Mesendoderm (in vitro differentiated cells): Measurements from ENCODE around the gene HSD17B1.

Experiments
- DNase-seq: peaks from one replicate; pipeline ENCODE4 v3.0.0; 2013
- H2AK5ac ChIP-seq: 2 replicates; pipeline ENCODE4 v1.6.1; 2013; ENCODE audit warnings: low read length, inconsistent platforms
- H2BK120ac ChIP-seq: 2 replicates; pipeline ENCODE4 v1.6.1; 2013; ENCODE audit warnings: low read depth, mild to moderate bottlenecking, low read length, moderate library complexity, mixed read lengths
- H2BK15ac ChIP-seq: replicated peaks from 2 replicates; pipeline ENCODE4 v1.6.1; 2013; ENCODE audit warnings: low read depth, mild to moderate bottlenecking, moderate library complexity
- H2BK5ac ChIP-seq: 2 replicates; pipeline ENCODE4 v1.6.1; 2013; ENCODE audit warnings: low read length, inconsistent platforms
- H3K18ac ChIP-seq: 2 replicates; pipeline ENCODE4 v1.6.1; 2013; ENCODE audit warnings: mild to moderate bottlenecking, low read length, mixed read lengths
- H3K23ac ChIP-seq: one replicate; pipeline ENCODE4 v1.6.1; 2013; ENCODE audit warnings: low read length
- H3K27ac ChIP-seq: 2 replicates; pipeline ENCODE4 v1.5.1; 2013; ENCODE audit warnings: low read depth, mild to moderate bottlenecking, inconsistent platforms, low read length, moderate library complexity
- H3K27me3 ChIP-seq: 2 replicates; pipeline ENCODE4 v1.6.1; 2013; ENCODE audit warnings: low read length, control low read depth, mild to moderate bottlenecking, inconsistent platforms; ENCODE audit not compliant: insufficient read depth, poor library complexity
- H3K36me3 ChIP-seq: 2 replicates; pipeline ENCODE4 v1.6.1; 2013; ENCODE audit warnings: low read length, inconsistent platforms; ENCODE audit not compliant: control insufficient read depth, insufficient read depth
- H3K4ac ChIP-seq: one replicate; pipeline ENCODE4 v1.6.1; 2013; ENCODE audit warnings: low read depth, mild to moderate bottlenecking, low read length, moderate library complexity
- H3K4me1 ChIP-seq: 2 replicates; pipeline ENCODE4 v1.6.1; 2013; ENCODE audit warnings: low read depth, low read length, inconsistent platforms; ENCODE audit not compliant: control insufficient read depth
- H3K4me2 ChIP-seq: 2 replicates; pipeline ENCODE4 v1.6.1; 2013; ENCODE audit warnings: low read length
- H3K4me3 ChIP-seq: 2 replicates; pipeline ENCODE4 v1.5.1; 2013; ENCODE audit warnings: mild to moderate bottlenecking, low read length
- H3K56ac ChIP-seq: one replicate; pipeline ENCODE4 v1.6.1; 2013; ENCODE audit warnings: low read length
- H3K79me1 ChIP-seq: 2 replicates; pipeline ENCODE4 v1.6.1; 2013; ENCODE audit warnings: low read length, inconsistent platforms
- H3K79me2 ChIP-seq: 2 replicates; pipeline ENCODE4 v1.6.1; 2013; ENCODE audit warnings: mild to moderate bottlenecking, low read length; ENCODE audit not compliant: control insufficient read depth, insufficient read depth
- H3K9ac ChIP-seq: 2 replicates; pipeline ENCODE4 v1.6.1; 2013; ENCODE audit warnings: low read length, inconsistent platforms
- H4K5ac ChIP-seq: one replicate; pipeline ENCODE4 v1.6.1; 2013; ENCODE audit warnings: low read length
- H4K8ac ChIP-seq: one replicate; pipeline ENCODE4 v1.6.1; 2013; ENCODE audit warnings: low read depth, mild to moderate bottlenecking, control low read depth, low read length, moderate library complexity
- WGBS: extraction: QIAGEN DNeasy Blood & Tissue Kit; methylation state at CpG from one replicate; pipeline ENCODE4 v1.1.7; 2013; ENCODE audit warnings: low lambda C conversion rate, missing lambda C conversion rate; ENCODE audit not compliant: insufficient coverage; ENCODE audit errors: extremely low coverage; 5-methylcytosine and 5-hydroxymethylcytosine counted together

HSD17B1 gene

DNA sequence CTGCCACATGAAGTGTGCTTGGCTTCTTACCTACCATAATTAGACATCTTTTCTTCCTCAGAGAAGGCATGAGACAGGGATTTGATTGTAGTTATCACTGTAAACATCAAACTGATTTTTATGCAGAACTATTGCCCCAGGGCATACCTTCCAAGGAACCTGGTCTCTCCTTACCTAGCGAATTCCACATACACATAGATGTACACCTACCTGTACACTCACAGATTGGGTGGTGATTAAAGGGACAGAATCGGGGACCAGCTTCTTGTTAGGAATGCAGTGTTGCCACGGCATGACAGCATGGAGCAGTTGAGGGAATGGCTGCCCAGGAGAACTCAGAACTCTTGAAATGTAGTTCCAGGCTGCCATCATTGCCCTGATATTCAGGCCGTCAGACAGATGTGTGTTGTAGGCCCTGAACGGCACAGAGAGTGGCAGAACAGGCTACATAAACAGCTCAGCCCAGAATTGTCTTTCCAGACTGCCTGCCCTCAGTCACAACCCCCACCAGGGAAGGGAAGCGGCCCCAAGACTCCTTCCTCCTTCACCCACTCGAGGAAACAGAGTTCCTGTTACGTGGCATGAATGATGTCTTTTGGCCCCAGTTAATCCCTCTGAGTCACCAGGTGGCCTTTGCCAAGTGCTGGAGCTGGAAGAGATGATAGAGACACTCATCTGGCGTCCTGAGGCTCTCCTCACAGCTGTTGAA, 34.5 kb upstream of the HSD17B1 start:
- no peaks in the 10 kb centered on the region for H3K79me1 ChIP-seq
- H4K5ac ChIP-seq: no peak overlapping the region
- H3K56ac ChIP-seq: no peak overlapping the region
- no peak overlapping the region for H3K27ac ChIP-seq
- WGBS: no CpG with 5 or more reads among the region's 9 CpGs
- no peak overlapping the region for H3K4ac ChIP-seq
- no peak overlapping the region for H2BK5ac ChIP-seq
- peaks cover 6% of the 10 kb centered on the region for H3K4me1 ChIP-seq
- H3K4me2 ChIP-seq: no peak overlapping the region
- DNase-seq: no peak
- H3K9ac ChIP-seq: no peak overlapping the region
- no peaks in the 10 kb centered on the region for H3K27me3 ChIP-seq
- no peak overlapping the region for H3K4me3 ChIP-seq
- H2AK5ac ChIP-seq: no peak overlapping the region
- H3K79me2 ChIP-seq: no peaks in the 10 kb centered on the region
- H2BK15ac ChIP-seq: no peak overlapping the region
- no peak overlapping the region for H3K18ac ChIP-seq
- no peak overlapping the region for H3K23ac ChIP-seq
- H3K36me3 ChIP-seq: peaks cover 3% of the 10 kb centered on the region
- no peak overlapping the region for H4K8ac ChIP-seq
- H2BK120ac ChIP-seq: no peak overlapping the region

- no peak overlapping the region for H3K4me2 ChIP-seq
- H3K4ac ChIP-seq: no peak overlapping the region
- no peak overlapping the region for H2AK5ac ChIP-seq
- H3K27me3 ChIP-seq: no peaks in the 10 kb centered on the region
- peak overlapping the region; percentile 53 for H3K27ac ChIP-seq
- no peak overlapping the region for H2BK5ac ChIP-seq
- no peak overlapping the region for H2BK120ac ChIP-seq
- no peak for DNase-seq
- no peak overlapping the region for H3K4me3 ChIP-seq
- no peak overlapping the region for H3K23ac ChIP-seq
- no peak overlapping the region for H4K8ac ChIP-seq
- no peak overlapping the region for H3K18ac ChIP-seq
- no CpG with 5 or more reads among the region's 6 CpGs for WGBS
- no peak overlapping the region for H2BK15ac ChIP-seq
- H3K4me1 ChIP-seq: peaks cover 6% of the 10 kb centered on the region
- H3K9ac ChIP-seq: no peak overlapping the region
- H3K79me2 ChIP-seq: no peaks in the 10 kb centered on the region
- H3K36me3 ChIP-seq: peaks cover 3% of the 10 kb centered on the region
- no peak overlapping the region for H3K56ac ChIP-seq
- H3K79me1 ChIP-seq: no peaks in the 10 kb centered on the region
- H4K5ac ChIP-seq: no peak overlapping the region
Measured at GRCh38 chr17:42518755-42519545, 33.8 kb upstream of the HSD17B1 start.

DNA sequence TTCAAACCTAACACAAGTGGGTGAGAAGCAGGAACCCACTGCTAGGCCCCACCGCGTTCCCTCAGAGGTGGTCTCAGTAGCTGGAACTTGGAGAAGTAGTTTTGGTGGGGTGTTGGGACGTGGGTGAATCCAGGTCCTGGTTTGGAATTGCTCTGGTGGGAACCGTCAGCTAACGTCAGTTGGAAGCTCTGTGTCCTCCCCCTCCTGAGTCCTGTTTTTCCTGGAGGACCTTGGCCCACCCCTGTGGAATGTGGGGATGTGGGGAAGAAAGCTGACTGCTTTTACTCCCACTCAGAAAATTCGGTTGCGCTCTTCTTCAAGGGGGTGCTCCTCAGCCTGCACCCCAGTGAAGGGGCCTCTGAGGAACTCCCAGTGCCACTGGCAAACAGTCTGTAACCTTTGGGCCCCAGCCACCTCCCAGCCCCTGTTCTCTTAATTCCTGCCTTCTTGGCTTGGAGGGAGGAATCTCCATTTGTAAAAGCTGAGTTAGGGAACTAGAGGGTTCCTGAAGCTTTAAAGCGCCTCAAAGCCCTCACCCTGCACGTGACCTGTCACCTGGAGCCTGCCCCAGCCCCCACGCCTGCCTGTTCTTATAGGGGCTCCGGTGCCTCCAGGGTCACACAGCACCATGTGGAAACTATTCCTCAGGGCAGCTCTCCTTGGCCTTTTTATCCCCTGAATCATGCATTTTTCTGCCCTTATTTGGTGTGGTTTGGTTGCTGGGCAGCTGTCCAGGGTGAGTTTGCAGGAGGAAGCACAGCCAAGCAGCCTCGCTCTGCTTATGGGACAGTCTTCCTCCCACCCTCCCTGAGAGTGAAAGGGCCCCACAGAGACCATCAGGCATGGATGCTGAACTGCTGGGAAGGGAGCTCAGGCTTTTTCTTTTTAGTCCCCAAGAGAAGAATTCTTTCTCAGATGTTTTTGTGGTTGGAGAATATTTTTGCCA, 32.9 kb upstream of the HSD17B1 start:
- Histone ChIP-seq H3K36me3 (peaks cover 2% of the 10 kb centered on the region), H2BK15ac (no peak overlapping the region), H3K27me3 (no peaks in the 10 kb centered on the region), H3K4me3 (no peak overlapping the region), H3K27ac (peak overlapping the region; percentile 53), H2BK5ac (no peak overlapping the region), H3K4ac (no peak overlapping the region), H3K4me2 (no peak overlapping the region), H2BK120ac (peak overlapping the region; percentile 13), H3K23ac (no peak overlapping the region), H3K4me1 (peaks cover 6% of the 10 kb centered on the region), H3K9ac (no peak overlapping the region), H4K5ac (no peak overlapping the region), H4K8ac (no peak overlapping the region), H3K56ac (no peak overlapping the region), H3K18ac (no peak overlapping the region), H3K79me2 (no peaks in the 10 kb centered on the region), H3K79me1 (no peaks in the 10 kb centered on the region), H2AK5ac (no peak overlapping the region)
- peak; percentile 95 for DNase-seq
- no CpG with 5 or more reads among the region's 12 CpGs for WGBS

- H3K4me3 ChIP-seq: no peak overlapping the region
- no peak overlapping the region for H3K18ac ChIP-seq
- DNase-seq: peak; percentile 43
- no peak overlapping the region for H3K56ac ChIP-seq
- H3K23ac ChIP-seq: no peak overlapping the region
- no peak overlapping the region for H4K5ac ChIP-seq
- peaks cover 2% of the 10 kb centered on the region for H3K36me3 ChIP-seq
- no peak overlapping the region for H2BK120ac ChIP-seq
- H3K79me2 ChIP-seq: no peaks in the 10 kb centered on the region
- H3K4ac ChIP-seq: no peak overlapping the region
- H4K8ac ChIP-seq: no peak overlapping the region
- no peak overlapping the region for H2BK15ac ChIP-seq
- H3K4me1 ChIP-seq: peaks cover 6% of the 10 kb centered on the region
- no peaks in the 10 kb centered on the region for H3K27me3 ChIP-seq
- no peak overlapping the region for H2BK5ac ChIP-seq
- H3K27ac ChIP-seq: peak overlapping the region; percentile 47
- H3K9ac ChIP-seq: no peak overlapping the region
- H3K79me1 ChIP-seq: no peaks in the 10 kb centered on the region
- no CpG with 5 or more reads among the region's 9 CpGs for WGBS
- no peak overlapping the region for H2AK5ac ChIP-seq
- no peak overlapping the region for H3K4me2 ChIP-seq
Measured at GRCh38 chr17:42520540-42520951, 32.2 kb upstream of the HSD17B1 start.

GRCh38 chr17:42521036-42521435, 31.7 kb upstream of the HSD17B1 start:
- Histone ChIP-seq H3K4me3 (no peak overlapping the region), H3K9ac (no peak overlapping the region), H3K56ac (no peak overlapping the region), H3K18ac (no peak overlapping the region), H3K4ac (no peak overlapping the region), H2BK15ac (no peak overlapping the region), H3K79me1 (no peaks in the 10 kb centered on the region), H3K27ac (no peak overlapping the region), H3K23ac (no peak overlapping the region), H2BK5ac (no peak overlapping the region), H2AK5ac (no peak overlapping the region), H3K36me3 (peaks cover 2% of the 10 kb centered on the region), H4K8ac (no peak overlapping the region), H4K5ac (no peak overlapping the region), H3K27me3 (no peaks in the 10 kb centered on the region), H2BK120ac (no peak overlapping the region), H3K4me2 (no peak overlapping the region), H3K79me2 (no peaks in the 10 kb centered on the region), H3K4me1 (peaks cover 6% of the 10 kb centered on the region)
- WGBS: no CpG with 5 or more reads among the region's 8 CpGs
- no peak for DNase-seq
